ENCODE data around the gene KEL. TPM values are rescaled to one million over a fixed set of nuclear protein-coding genes. Genes with fewer than 3 reads are reported as not detected.

Gene KEL
- total RNA-seq, 1 donor: not detected

DNA sequence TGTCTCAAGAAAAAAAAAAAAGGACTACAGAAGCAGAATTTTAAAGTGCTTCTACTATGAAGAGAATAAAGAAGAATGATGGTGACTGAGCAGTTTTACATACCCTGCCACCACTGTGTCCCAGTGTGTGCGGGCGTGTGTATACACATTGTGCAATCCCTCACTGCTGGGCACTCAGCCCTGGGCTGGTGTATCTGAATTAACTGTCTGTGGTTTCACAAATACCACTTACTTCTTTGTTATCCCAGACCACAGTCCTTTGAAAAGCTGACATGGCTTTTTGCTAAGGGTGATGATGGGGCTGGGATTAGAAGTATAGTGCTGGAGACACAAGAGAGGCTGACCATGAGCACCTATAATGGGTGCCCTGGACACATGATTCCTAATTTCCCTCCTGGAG is 55.5 kb downstream of the KEL start:
- H3K4me3 ChIP-seq (ENCODE audit: low read depth, low read length): no peak overlapping the region
- TF ChIP-seq, protein P1, sequence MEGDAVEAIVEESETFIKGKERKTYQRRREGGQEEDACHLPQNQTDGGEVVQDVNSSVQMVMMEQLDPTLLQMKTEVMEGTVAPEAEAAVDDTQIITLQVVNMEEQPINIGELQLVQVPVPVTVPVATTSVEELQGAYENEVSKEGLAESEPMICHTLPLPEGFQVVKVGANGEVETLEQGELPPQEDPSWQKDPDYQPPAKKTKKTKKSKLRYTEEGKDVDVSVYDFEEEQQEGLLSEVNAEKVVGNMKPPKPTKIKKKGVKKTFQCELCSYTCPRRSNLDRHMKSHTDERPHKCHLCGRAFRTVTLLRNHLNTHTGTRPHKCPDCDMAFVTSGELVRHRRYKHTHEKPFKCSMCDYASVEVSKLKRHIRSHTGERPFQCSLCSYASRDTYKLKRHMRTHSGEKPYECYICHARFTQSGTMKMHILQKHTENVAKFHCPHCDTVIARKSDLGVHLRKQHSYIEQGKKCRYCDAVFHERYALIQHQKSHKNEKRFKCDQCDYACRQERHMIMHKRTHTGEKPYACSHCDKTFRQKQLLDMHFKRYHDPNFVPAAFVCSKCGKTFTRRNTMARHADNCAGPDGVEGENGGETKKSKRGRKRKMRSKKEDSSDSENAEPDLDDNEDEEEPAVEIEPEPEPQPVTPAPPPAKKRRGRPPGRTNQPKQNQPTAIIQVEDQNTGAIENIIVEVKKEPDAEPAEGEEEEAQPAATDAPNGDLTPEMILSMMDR (IDR thresholded peaks at IDR 0.05; ENCODE audit: insufficient read depth, low read depth, low read length): no peak
- no peak for DNase-seq (ENCODE audit: low read depth)

GRCh38 chr7:142905759-142906158 is 56.4 kb downstream of the KEL start:
- no peak for DNase-seq (ENCODE audit: low read depth)
- TF ChIP-seq, protein P1 (IDR thresholded peaks at IDR 0.05; ENCODE audit: insufficient read depth, low read depth, low read length): no peak
- H3K4me3 ChIP-seq (ENCODE audit: low read depth, low read length): no peak overlapping the region

DNA sequence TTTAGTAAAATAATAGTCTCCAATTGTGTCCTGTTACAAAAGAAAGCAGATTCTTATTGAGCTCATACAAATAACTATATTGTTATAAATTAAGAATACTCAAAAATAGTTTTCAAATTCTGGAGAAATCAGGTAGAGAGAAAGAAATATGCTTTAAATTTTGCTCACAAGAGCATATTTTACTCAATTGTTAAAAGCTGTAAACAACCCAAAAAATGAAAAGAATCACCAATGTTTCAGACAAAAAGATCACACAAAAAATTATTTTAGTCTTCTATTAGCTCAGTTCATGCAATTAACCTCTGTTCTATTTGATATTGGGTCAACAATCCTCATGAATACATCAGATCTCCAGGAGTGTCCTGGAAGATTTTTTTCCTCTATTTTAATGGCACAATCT is 58.0 kb downstream of the KEL start:
- no peak overlapping the region for H3K4me3 ChIP-seq (ENCODE audit: low read depth, low read length)
- no peak for DNase-seq (ENCODE audit: low read depth)
- TF ChIP-seq, protein P1 (IDR thresholded peaks at IDR 0.05; ENCODE audit: insufficient read depth, low read depth, low read length): no peak

DNA sequence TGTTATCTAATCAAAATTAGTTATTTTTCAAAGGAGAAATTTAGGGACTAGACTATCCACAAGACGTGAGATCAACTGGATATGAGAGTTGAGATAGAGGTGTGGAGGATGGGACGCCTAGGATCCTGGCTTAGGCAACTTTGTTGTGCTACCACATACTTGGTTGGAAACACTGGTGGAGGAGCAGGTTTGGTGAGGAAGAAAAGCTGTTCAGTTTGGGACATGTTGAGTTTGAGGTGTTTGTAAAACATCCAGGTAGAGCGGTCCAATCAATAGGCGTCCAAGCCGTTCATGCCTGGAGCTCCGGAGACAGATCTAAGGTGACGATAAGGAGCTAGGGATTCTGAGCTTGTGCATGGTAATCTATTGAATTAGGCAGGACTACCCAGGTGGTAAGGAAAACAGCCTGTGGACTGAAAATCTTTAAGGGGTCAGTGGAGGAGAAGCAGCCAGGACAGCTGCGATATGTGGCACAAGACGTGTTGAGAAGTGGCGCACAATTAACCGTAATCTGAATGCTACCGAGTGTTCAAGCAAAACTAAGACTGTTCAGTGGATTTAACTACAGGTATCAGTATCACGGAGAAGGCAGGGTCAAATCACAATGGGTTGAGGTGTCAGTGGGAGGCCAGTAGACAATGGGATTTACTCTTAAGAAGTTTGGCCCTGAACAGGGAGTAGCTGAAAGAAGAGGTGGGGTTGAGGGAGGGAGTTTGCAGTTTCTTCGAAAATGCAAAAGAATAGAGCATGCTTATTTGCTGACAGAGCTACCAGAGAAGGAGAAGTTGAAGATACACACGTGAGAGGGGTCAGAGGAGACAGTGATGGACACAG is 60.5 kb downstream of the KEL start:
- no peak for DNase-seq (ENCODE audit: low read depth)
- H3K4me3 ChIP-seq (ENCODE audit: low read depth, low read length): no peak overlapping the region
- TF ChIP-seq, protein P1 (IDR thresholded peaks at IDR 0.05; ENCODE audit: insufficient read depth, low read depth, low read length): no peak

- no peak overlapping the region for H3K4me3 ChIP-seq (ENCODE audit: low read depth, low read length)
- no peak for DNase-seq (ENCODE audit: low read depth)
- TF ChIP-seq, protein P1 (IDR thresholded peaks at IDR 0.05; ENCODE audit: insufficient read depth, low read depth, low read length): no peak
Observed at GRCh38 chr7:142899661-142900060, 62.5 kb downstream of the KEL start.

GRCh38 chr7:142898377-142899170 is 63.6 kb downstream of the KEL start:
- TF ChIP-seq, protein P1 (IDR thresholded peaks at IDR 0.05; ENCODE audit: insufficient read depth, low read depth, low read length): no peak
- no peak overlapping the region for H3K4me3 ChIP-seq (ENCODE audit: low read depth, low read length)
- no peak for DNase-seq (ENCODE audit: low read depth)
